GM18498 (cell line): Measurements from ENCODE around the gene PTH2.
A peak's percentile ranks its signal among the peaks of the same experiment; 100 is the strongest.

ENCODE experiments used
- ATAC-seq: cut with Tn5 transposase; IDR thresholded peaks from one replicate; pipeline ENCODE4 v1.9.1; 2021; ENCODE audit warnings: mild to moderate bottlenecking, moderate library complexity; ENCODE audit not compliant: unreplicated experiment

The PTH2 gene

DNA sequence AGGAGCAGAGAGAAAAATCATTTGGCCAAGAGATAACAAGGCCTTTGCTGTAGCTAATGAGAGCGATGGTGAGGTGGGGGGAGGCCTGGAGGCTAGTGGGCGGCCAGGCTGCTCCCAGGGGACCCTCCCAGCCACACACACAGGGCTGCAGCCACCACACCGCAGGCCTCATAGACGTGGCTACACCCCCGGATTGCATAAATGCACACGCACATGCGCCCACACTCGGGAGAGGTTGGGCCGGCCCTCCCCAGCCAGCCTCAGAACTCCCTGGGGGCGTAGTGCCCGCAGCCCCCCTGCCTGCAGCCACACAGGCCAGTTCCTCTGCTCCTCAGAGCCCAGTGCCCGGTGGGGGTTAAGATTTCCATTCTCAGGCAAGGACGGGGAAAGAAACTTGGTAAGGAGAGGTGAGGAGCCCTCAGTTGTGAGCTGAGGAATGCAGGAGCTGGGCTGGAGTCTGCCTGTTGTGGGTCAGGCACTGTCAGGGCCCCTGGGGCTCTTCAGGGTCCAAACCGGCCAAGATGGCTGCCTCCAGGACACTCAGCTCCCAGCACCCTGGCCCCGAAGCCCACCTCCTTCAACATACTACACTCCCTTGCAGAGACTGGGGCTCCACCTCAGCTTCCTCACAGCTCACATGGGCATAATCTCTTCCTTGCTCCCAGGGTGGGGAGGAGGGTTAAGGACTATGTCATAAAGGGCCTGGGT is 8.0 kb downstream of the PTH2 start:
- ATAC-seq: no peak

DNA sequence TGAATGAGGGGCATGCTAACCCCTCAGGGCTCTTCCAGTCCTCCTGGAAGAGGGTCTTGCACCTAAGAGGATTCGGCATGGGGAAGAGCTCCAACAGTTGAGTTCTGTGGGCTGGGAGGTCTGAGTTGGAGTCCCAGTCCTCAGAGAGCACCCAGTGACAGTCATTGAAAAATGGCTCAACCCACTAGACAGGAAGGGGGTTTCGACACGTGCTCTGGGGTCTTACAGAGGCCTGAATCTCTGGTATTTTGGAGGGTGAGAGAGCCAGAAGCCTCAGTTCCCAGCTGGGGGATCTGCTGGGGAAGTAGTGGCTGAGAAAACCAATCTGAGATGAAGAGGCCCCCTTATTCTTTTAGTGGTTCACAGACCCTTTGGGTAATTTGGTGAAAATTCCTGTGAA is 9.0 kb downstream of the PTH2 start:
- no peak for ATAC-seq

DNA sequence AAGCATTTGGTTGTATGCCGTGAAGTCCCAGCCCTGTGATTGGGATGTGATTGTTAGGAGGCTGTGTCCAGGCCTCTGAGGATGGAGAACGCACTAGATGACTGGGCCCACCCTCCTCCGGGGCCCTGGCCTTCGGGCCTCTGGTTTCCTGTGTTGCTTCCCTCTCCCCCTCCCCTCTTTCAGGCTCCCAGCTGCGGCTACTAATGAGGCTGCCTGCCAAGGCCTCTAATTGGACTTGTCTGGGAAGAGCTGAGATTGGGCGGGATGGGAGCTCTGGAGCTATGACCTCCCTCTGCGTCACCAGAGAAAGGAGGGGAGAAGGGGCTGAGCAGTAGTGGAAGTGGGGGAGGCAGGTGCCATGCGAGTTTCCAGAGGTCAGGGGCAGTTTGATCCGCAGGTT is 9.9 kb downstream of the PTH2 start:
- ATAC-seq: no peak

DNA sequence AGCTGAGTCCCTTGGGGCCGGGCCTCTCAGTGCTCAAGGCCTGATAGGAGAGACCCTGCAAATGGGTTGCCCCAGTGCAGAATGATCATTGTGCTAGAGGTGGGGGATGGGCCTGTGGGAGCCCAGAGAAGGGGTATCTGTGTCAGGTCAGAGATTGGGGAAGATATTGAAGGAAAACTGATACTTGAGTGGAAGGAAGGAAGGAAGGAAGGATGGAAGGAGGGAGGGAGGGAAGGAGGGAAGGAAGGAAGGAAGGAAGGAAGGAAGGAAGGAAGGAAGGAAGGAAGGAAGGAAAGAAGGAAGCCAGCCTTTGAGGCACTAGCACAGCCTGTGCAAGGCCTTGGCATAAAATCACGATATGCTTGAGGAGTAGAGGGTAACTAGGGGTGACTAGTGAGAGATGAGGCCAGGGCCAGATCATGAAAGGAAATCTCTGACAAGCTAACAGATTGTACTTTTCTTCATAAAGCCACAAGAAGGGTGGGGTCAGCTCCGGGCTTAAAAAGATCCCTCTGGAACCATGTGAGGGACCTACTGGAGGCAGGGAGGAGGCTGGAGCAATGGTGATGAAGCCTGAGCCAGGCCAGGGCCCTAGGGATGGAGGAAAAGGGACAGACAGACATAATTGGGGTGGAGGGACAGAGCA is 11.4 kb downstream of the PTH2 start:
- no peak for ATAC-seq

DNA sequence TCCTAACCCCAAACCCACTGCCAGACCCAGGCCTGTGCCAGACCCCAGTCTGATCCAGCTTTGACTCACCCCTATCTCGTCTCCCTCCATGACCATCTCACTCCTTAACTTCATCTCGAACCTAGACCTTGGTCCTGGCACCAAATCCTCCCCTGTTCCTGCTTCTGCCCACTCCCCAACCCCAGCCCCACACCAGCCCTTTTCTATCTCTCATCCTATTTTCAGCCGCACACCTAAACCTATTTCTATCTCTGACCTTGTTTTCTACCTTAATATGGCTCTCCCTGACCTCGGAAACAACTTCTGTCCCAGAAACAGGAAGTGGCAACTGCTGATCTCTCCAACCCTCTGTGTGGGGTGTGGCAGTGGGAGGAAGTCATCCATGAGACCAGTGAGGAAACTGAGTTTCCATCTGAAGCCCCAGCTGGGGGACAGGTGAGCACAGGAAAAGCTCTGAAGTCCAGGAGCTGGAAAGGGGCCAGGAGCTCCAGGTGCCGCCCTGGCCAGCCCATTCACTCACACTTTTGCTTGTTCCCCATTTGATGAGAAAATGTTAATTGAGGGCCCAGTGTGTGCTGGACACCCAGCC is 13.7 kb downstream of the PTH2 start:
- ATAC-seq: no peak

DNA sequence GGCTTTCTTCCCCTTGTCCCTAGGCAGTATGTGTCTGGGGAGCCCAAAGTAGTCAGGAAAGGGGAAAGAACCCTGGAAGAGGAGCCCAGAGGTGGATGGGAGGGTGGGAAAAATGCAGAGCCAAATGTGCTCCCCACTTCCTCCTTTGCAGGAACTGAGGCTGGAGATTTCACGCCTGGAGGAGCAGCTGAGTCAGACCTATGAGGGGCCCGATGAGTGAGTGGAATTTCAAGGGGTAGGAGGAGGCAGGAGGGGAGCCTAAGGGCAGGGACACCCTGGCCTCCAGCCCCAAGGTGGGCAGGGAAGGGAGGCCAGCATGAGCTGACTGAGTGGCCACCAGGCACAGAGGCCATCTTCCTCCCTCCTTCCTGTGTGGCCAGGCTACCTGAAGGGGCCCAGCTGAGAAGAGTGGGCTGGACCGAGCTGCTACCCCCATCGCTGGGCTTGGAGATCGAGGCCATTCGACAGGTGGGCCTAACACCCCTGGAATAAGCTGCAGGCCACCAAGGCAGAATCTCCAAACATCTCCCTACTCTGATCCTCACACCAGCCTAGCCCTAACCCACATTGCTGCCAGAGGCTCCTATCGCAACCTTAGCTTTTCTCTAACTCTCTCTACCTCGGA is 14.3 kb downstream of the PTH2 start:
- no peak for ATAC-seq

DNA sequence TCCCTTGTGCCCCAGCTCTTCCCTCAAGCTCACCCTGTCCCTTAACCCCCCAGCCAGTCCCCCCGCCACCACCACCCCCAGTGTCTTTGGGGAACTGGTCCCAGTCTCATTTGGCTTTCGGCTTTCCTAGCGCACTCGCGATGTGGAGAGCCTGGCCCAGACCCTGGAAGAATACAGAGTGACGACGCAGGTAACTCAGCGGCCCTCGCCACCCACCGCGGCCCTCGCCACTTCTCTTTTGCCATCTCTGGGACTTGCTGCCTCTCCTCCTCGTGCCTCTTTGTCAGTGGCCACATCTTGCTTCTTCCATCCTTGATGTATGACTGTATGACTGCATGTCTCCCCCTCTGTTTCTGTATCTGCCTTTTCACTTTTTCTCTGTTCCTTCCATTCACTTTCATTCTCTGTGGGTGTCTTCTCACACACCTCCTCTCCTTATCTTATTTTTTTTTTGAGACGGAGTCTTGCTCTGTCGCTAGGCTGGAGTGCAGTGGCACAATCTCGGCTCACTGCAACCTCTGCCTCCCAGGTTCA is 15.7 kb downstream of the PTH2 start:
- ATAC-seq: no peak

DNA sequence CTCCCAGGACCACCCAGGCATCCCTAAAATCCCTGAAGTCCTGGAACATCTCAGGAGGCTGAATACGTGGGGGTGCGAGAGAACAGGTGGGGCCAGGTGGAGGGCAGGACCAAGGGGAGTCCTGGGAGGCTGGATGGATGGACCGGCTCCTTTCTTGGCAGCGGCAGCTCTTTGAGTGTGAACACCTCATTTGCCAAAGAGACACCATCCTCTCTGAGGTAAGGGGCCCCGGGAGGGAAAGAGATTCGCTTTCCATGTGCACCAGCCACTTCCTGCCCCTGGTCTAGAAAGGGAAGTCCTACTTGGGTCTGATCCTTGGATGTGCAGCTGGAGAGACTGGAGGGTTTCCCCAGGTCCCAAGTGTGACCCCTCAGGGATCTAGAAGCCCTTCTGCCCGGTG is 16.2 kb downstream of the PTH2 start:
- ATAC-seq: no peak

DNA sequence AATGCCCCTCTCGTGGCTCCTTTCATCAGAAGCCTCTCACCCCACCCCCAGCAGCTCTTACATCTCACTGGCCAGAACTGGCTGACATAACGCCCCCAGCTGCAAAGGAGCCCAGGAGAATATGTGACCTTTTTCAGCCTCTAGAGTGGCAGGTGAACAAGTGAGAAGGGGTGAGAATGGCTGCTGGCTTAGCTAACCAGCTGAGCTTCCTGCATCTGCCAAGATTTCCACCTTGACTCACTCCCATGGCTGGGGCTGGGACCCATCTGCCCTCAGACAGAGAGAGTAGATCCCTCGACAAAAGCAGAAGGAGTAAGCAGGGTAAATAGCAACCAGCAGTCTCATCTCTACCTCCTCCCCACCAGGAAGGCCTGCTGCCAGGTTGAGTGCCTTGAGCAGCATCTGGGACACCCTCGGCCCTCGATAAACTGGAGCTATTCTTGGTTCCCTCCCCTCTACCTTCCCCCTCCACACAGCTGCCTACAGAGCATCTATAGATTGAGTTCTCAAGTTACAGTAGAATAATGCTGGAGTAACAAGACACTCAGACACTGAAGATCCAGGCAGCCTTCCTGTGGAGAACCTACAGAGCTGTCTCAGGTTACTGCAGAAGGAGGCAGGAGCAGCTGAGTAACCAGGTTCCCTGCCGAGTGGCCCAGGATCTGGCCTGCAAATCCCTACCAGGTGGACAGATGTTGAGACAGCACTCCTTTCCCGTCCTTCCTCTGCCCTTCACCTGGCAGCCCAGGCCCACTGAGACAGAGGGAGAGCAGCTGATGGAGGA is 19.6 kb downstream of the PTH2 start:
- no peak for ATAC-seq

DNA sequence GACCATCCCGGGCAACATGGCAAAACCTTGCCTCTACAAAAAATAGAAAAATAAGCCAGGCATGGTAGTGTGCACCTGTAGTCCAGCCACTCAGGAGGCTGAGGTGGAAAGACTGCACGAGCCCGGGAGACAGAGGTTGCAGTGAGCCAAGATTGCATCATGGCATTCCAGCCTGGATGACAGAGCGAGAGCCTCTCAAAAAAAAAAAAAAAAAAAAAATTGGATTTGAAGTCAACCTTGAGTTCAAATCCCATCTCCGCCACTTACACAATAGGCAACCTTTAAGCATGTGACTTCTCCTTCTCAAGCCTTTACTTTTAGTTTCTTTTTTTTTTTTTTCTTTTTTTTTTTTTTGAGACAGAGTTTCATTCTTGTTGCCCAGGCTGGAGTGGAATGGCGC is 23.2 kb downstream of the PTH2 start:
- ATAC-seq: no peak

DNA sequence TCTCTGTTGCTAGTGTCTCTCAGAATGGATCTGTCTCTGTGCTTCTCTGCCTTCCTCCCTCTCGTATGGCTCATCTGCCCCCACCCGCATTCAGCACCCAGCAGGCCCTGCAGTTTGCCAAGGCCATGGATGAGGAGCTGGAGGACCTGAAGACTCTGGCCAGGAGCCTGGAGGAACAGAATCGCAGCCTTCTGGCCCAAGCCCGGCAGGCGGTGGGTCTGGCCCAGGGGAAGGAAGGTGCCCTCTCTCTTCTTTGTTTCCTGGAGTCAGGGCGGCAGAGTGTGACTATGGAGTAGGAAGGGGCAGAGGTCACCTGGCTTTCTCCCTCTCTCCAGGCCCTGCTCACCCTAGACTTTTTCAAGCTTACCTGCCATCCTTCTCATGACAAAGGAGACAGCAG is 24.3 kb downstream of the PTH2 start:
- no peak for ATAC-seq

DNA sequence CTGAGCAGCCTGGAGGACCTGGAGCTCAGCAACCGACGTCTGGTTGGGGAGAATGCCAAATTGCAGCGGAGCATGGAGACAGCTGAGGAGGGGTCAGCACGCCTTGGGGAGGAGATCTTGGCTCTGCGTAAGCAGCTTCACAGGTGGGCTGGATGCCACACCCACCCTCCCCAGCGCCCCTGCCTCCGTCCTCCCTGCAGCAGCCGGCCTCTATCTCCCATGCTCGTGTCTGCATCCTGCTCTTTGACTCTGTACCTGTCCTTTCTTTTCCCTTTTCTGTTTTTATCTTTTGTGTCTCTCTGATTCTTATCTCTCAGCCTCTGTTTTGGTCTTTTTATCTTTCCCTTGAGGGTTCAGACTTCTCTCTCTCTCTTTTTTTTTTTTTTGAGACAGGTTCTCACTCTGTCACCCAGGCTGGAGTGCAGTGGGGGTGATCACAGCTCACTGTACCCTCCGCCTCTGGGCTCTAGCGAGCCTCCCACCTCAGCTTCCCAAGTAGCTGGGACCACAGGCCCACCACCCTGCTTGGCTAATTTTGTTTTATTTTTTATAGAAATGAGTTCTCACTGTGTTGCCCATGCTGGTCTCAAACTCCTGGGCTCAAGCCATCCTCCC is 25.1 kb downstream of the PTH2 start:
- no peak for ATAC-seq

DNA sequence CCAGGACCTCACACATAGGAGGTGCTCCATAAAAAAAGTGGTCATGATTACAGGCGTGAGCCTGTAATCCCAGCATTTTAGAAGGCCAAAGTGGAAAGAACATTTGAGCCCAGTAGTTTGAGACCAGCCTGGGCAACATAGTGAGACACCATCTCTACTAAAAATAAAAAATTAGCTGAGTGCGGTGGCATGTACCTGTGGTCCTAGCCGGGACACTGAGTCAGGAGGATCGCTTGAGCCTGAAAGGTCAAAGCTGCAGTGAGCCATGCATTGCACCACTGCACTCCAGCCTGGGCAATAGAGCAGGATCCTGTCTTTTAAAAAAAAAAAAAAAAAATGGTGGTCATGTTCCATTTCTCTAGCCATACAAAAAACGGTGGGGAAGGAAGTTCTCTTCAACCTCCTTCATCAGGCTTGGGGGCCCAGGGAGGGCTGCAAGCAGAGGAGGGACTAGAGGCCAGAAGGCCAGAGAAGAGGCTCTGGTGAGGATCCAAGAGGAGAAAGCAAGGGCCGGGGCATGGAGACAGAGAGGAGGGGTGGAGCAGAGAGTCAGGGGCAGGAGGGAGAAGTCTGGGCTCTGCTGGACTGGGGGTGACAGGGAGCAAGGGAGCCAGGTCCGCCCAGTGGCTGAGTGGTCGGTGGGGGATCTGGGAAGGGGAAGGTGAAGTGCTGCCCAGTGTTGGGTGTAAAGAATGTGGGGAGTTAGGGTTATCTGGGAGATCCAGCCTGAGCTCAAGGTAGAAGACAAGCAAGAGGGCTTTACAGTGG is 26.3 kb downstream of the PTH2 start:
- ATAC-seq: no peak

DNA sequence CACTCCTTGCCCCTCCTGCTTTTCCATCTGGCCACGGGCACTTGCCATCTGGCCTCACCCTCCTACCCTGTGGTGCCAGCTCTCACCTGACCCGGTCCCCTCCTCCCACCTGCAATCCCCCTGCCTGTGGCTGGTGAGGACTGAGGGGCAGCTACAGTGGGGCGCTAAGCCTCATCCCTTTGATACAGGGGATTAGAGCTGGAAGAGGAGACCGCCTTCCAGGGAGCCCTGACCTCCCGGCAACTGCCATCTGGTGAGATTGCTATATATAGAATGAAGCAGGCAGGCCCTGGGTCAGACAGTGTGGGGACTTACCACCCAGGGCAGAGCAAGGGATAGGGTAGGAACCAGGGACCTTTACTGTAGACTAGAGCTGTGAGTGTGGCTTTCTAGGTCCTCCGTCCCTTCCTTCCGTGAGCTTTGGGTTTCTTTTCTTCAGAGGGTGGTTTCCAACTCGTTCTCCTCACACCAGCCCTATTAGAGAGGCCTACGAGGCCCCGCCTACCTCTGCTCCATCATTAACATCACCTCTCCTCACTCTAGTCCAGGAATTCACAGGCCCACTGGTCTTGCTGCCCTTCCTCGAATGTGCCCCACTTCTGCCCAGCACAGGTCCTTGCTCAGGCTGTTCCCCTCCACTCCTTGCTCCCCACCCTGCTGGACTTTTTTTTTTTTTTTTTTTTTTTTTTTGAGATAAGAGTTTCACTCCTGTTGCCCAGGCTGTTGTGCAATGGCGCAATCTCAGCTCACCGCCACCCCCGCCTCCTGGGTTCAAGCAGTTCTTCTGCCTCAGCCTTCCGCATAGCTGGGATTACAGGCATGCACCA is 27.4 kb downstream of the PTH2 start:
- no peak for ATAC-seq

DNA sequence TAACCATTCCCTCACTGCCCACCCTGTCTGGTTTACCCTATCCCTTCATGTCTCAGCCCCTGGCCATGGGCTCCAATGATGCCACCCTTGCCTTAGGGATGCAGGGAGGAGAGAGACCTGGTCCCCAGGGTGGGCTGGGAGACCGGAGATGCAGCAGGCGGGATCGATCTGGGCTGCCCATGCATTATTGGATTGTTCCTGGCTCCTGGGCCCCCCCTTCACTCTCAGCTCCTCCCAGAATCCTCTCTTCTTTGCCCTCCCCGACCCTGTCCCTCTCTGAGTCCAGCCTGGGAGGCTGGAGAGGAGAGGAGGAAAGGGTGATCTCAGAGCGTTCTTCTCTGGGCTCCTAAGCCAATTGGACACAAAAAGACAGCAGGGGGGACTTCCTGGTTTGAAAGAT is 29.4 kb downstream of the PTH2 start:
- no peak for ATAC-seq

DNA sequence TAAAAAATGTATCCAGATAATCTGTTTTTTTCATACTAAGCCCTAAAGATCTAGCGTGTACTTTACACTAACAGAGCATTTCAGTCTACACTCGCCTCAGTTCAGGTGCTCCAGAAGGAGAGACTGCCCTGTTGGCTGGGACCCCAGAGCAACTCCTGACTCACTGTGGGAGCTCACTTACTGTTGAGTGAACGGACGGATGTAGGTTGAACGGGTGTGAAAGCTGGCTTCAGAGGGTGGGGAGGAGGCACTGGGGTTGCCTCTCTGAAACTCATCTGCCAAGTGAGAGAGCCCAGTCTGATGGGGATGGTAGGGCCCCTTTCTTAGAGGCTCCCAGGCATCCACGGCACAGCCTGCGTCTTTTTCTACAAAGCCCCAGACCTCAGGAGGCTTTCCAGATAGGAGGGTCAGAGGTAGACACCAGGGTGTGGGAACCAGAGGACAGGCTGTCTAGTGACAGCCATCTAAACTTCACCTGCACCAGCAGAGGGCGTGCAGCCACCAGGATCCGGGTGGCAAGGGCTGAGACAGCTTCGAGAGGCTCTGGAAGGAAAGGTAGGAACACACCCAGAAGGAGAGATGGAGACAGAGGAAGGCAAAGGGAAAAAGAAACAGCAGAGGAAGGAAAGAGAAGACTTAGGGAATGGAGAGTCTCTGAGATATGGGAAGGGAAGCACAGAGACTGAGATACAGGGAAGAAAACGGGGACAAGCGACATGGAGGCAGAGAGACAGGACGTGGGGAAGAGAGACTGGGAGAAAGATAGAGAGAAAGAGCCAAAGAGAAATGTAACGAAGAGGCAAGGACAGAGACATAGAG is 31.5 kb downstream of the PTH2 start:
- peak; percentile 46 for ATAC-seq

DNA sequence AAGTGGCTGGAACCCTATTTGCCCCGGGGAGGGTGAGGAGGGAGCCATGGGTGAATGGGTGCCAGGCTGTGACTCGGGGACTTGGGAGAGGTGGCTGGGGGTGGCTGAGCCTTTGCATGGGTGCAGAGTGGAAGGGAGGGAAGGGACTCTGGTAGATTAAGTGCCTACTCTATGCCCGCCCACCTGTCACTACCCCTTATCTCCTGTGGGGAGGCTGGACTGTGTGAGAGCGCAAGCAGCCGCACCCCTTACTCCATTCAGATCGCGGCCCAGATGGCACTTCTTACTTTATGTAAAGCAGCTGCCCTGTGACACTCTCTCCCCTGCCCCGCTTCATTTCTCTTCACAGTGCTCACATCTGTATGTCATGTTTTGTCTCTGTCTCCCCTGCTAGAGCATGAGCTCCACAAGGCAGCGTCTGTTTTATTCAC is 32.3 kb downstream of the PTH2 start:
- no peak for ATAC-seq
